Measurements from ENCODE around the gene NPDC1. TPM values are rescaled to one million over a fixed set of nuclear protein-coding genes. Genes with fewer than 3 reads are reported as not detected.

The NPDC1 gene
- total RNA-seq, 2 donors from 2014 or later = 72.1 to 105 TPM

DNA sequence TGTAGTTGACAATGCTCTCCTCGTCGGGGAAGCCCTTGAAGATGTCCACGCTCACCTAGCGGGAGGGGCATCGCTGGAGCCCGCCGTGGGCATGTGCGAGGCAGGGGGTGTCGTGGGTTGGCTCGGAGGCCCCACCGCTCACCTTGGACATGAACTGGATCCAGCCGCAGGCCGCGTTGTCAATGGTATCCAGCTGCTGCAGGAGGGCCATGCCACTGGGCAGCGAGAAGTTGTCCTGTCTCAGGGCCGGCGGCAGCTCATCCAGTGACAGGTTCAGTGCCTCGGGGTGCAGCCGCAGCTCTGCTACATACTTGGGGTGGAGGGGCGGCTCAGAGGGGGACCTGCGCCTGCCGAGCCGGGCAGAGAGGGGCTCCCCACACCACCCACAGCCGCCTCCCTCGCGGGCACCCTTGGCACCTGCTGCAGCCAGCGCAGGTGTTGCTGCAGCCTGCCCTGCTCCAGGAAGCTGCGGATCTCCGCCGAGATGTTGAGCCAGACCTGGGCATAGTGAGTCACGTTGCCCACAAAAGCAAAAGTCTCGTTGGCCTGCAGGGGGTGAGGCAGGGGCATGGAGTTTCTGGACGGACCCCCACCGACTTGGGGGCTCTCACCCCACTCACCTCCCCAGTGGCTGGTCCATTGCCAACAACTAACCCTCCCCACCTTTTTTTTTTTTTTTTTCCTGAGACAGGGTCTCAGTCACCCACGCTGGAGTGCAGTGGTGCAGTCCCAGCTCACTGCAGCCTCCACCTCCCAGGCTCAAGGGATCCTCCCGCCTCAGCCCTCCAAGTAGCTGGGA, 27.0 kb downstream of the NPDC1 start:
- no peak overlapping the region for H3K4me3 ChIP-seq
- WGBS, 2 donors = 89 to 92% methylated on average over 18 to 35 of the region's 36 CpGs
- H3K27me3 ChIP-seq = no peaks in the 10 kb centered on the region
- TF ChIP-seq, protein P1, sequence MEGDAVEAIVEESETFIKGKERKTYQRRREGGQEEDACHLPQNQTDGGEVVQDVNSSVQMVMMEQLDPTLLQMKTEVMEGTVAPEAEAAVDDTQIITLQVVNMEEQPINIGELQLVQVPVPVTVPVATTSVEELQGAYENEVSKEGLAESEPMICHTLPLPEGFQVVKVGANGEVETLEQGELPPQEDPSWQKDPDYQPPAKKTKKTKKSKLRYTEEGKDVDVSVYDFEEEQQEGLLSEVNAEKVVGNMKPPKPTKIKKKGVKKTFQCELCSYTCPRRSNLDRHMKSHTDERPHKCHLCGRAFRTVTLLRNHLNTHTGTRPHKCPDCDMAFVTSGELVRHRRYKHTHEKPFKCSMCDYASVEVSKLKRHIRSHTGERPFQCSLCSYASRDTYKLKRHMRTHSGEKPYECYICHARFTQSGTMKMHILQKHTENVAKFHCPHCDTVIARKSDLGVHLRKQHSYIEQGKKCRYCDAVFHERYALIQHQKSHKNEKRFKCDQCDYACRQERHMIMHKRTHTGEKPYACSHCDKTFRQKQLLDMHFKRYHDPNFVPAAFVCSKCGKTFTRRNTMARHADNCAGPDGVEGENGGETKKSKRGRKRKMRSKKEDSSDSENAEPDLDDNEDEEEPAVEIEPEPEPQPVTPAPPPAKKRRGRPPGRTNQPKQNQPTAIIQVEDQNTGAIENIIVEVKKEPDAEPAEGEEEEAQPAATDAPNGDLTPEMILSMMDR (IDR thresholded peaks at IDR 0.05) = no peak
- no peak for TF ChIP-seq POLR2A (IDR thresholded peaks at IDR 0.05)
- peaks cover 0 to 2% of the 10 kb centered on the region in 2 donors for H3K36me3 ChIP-seq (replicated peaks in 1 of 2; ENCODE audit: insufficient read depth in 1 of 2, low read depth in 2 of 2)
- ATAC-seq (no peak), DNase-seq (no peak)
- H3K27ac ChIP-seq = no peak overlapping the region
- no peaks in the 10 kb centered on the region for H3K9me3 ChIP-seq
- intact Hi-C loops (cut with DNase I) = no loop called here
- H3K4me1 ChIP-seq = no peaks in the 10 kb centered on the region

DNA sequence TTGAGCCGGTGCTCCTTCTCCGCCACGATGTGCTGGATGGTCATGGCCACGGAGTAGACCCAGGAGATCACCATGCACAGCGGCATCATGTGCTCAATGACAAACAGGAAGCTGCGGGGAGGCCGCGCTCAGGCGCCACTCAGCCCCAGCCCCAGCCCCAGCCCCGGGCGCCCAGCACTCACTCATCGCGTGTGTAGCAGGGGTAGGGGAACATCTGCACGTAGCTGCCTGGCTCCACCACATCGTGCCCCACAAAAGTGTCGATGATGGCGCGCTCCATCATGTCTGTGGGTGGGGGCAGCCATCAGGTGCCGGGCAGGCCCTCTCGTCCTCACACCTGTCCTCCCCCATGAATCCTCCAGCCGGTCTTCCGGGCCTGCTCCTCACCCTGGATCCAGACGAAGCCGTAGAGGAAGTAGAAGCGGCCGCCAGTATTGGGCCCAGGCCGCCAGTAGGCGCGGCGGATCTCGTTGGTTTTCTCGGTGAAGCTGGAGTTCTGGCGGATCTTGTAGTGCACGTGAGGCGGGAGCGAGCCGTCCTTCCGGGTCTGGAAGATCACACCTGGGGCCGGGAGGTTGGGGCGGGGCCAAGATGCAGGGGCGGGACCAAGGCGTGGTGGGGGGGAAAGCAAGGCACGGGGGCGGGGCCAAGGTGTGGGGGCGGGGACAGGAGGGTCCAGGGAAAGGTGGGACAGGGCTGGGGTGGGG, 28.0 kb downstream of the NPDC1 start:
- no peak for DNase-seq
- Histone ChIP-seq H3K27me3 (no peaks in the 10 kb centered on the region), H3K27ac (no peak overlapping the region), H3K4me1 (no peaks in the 10 kb centered on the region), H3K9me3 (no peaks in the 10 kb centered on the region), H3K4me3 (no peak overlapping the region), H3K36me3 (replicated peaks in 1 of 2; ENCODE audit: insufficient read depth in 1 of 2, low read depth in 2 of 2) (peaks cover 0 to 2% of the 10 kb centered on the region in 2 donors)
- 95 to 98% methylated on average over 15 to 38 of the region's 45 CpGs for WGBS, 2 donors
- no peak for TF ChIP-seq POLR2A (IDR thresholded peaks at IDR 0.05)
- TF ChIP-seq, protein P1 (IDR thresholded peaks at IDR 0.05) = no peak
- intact Hi-C loops (cut with DNase I) = no loop called here
- no peak for ATAC-seq

DNA sequence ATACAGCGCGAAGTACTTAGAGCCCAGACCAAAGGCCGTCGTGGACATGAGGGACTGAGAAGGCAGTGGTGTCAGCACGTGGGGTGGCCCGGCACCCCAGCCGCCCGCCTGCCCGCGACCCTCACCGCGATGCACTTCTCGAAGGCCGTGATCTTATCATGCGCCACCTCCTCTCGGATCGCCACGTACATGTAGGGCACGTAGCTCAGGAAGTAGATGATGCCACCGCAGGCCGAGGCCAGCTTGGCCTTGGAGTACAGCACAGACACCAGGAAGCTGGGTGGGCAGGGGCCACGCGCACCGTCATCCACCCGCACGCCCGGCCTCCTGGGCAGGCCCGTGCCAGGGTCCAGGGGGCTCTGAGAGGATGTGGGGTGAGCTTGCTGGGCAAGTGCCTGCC, 28.9 kb downstream of the NPDC1 start:
- Histone ChIP-seq H3K4me1 (no peaks in the 10 kb centered on the region), H3K27ac (no peak overlapping the region), H3K9me3 (no peaks in the 10 kb centered on the region), H3K27me3 (no peaks in the 10 kb centered on the region), H3K4me3 (no peak overlapping the region), H3K36me3 (replicated peaks in 1 of 2; ENCODE audit: insufficient read depth in 1 of 2, low read depth in 2 of 2) (peaks cover 0 to 2% of the 10 kb centered on the region in 2 donors)
- 92 to 96% methylated on average over 22 to 28 of the region's 28 CpGs for WGBS, 2 donors
- intact Hi-C loops (cut with DNase I) = no loop called here
- no peak for ATAC-seq
- no peak for DNase-seq
- TF ChIP-seq, protein P1 (IDR thresholded peaks at IDR 0.05) = no peak
- no peak for TF ChIP-seq POLR2A (IDR thresholded peaks at IDR 0.05)

DNA sequence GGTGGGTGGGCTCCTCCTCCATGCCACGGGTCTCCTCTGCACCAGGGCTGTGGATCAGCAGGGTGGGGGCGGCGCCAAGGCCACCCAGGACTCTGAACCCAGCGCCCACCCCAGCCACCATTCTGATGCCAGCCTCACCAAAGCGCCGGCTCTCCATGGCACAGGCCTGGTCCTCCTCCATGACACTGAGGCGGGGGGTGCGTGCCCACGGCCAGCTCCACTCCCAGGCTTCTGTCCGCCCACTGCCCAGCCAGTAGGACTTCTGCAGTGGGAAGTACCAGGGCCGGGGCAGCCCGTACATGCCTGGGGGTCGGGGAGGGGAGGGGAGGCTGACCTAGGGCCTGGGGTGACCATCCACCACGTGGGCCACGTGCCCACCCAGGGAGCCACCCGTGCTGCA, 29.5 kb downstream of the NPDC1 start:
- WGBS, 2 donors = 90% methylated on average over 10 of the region's 16 CpGs; no CpG with 5 or more reads in 1 of the 2 donors
- DNase-seq (no peak), ATAC-seq (no peak)
- Histone ChIP-seq H3K4me3 (no peak overlapping the region), H3K36me3 (replicated peaks in 1 of 2; ENCODE audit: insufficient read depth in 1 of 2, low read depth in 2 of 2) (peaks cover 0 to 2% of the 10 kb centered on the region in 2 donors), H3K27me3 (no peaks in the 10 kb centered on the region), H3K9me3 (no peaks in the 10 kb centered on the region), H3K27ac (no peak overlapping the region), H3K4me1 (no peaks in the 10 kb centered on the region)
- TF ChIP-seq, protein P1 (IDR thresholded peaks at IDR 0.05) = no peak
- intact Hi-C loops (cut with DNase I) = no loop called here

Measured in body of pancreas (tissue), 4 donors.